Measurements from ENCODE around the gene USP21. TPM values are rescaled to one million over a fixed set of nuclear protein-coding genes. Genes with fewer than 3 reads are reported as not detected.

The USP21 gene
- total and polyA plus RNA-seq, 2 of the 13 experiments (the other 11 are each of a cell fraction or from before 2014, with no cell fraction given) = 10.1 to 33.1 TPM

DNA sequence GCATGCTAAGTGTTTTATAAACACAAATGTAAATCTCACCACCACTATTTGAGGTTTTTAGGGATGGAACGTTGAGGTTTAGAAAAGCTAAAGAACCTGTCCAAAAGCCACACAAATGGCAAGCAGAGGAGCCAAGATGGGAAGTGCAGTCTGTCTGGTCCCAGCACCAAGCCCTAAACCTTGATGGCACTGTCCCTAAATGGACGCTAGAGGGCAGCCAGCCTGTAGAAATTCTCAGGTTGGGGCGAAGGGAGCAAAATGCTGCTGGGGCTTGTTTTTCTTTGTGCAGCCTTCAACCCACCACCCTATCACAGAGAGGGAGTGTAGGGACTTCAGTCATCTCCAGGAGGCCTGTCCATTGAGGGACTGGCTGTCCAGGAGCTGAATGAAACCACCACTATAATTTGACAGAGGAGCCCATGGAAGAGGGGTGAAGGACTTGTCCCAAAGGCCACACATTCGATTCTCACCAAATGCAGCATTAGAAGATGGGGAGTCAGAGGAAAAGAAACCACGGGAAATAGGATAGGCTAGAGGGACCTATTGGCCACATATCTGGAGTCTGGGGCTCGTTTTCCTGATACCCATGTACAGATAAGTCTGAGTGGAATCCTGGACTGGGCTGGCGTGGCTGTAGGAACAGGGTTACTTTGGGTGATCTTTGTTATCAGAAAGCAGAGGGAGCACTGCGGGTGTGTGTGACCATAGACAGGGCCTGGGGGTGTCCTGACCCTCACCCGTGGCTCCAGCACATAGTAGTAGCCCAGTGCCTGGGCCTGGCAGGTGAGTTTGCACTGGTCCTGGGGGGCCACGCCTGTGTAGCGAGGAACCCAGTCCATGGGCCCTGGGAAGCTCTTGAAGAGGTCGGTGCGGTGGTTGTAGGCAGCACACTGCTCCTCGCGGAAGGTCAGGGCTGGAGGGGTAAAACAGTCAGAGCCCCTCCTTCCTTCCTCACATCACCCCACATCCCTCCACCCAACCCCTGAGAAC, 33.5 kb downstream of the USP21 start (continued):
- TF ChIP-seq, protein P1, sequence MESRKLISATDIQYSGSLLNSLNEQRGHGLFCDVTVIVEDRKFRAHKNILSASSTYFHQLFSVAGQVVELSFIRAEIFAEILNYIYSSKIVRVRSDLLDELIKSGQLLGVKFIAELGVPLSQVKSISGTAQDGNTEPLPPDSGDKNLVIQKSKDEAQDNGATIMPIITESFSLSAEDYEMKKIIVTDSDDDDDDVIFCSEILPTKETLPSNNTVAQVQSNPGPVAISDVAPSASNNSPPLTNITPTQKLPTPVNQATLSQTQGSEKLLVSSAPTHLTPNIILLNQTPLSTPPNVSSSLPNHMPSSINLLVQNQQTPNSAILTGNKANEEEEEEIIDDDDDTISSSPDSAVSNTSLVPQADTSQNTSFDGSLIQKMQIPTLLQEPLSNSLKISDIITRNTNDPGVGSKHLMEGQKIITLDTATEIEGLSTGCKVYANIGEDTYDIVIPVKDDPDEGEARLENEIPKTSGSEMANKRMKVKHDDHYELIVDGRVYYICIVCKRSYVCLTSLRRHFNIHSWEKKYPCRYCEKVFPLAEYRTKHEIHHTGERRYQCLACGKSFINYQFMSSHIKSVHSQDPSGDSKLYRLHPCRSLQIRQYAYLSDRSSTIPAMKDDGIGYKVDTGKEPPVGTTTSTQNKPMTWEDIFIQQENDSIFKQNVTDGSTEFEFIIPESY (CRISPR knock-in tag; IDR thresholded peaks at IDR 0.05) = no peak
- TF ChIP-seq FOXK1 (CRISPR knock-in tag; IDR thresholded peaks at IDR 0.05; ENCODE audit: borderline replicate concordance, low read depth) (peak; percentile 19; the same call in 1 of the 2 replicates), SMC3 (IDR thresholded peaks at IDR 0.05; ENCODE audit: low read length) (peak; percentile 81), SP2 (CRISPR knock-in tag; IDR thresholded peaks at IDR 0.05) (no peak), BRCA1 (CRISPR knock-in tag; IDR thresholded peaks at IDR 0.05) (no peak)
- TF ChIP-seq, protein P2, sequence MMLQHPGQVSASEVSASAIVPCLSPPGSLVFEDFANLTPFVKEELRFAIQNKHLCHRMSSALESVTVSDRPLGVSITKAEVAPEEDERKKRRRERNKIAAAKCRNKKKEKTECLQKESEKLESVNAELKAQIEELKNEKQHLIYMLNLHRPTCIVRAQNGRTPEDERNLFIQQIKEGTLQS (CRISPR knock-in tag; IDR thresholded peaks at IDR 0.05) = no peak
- TF ChIP-seq, protein P3, sequence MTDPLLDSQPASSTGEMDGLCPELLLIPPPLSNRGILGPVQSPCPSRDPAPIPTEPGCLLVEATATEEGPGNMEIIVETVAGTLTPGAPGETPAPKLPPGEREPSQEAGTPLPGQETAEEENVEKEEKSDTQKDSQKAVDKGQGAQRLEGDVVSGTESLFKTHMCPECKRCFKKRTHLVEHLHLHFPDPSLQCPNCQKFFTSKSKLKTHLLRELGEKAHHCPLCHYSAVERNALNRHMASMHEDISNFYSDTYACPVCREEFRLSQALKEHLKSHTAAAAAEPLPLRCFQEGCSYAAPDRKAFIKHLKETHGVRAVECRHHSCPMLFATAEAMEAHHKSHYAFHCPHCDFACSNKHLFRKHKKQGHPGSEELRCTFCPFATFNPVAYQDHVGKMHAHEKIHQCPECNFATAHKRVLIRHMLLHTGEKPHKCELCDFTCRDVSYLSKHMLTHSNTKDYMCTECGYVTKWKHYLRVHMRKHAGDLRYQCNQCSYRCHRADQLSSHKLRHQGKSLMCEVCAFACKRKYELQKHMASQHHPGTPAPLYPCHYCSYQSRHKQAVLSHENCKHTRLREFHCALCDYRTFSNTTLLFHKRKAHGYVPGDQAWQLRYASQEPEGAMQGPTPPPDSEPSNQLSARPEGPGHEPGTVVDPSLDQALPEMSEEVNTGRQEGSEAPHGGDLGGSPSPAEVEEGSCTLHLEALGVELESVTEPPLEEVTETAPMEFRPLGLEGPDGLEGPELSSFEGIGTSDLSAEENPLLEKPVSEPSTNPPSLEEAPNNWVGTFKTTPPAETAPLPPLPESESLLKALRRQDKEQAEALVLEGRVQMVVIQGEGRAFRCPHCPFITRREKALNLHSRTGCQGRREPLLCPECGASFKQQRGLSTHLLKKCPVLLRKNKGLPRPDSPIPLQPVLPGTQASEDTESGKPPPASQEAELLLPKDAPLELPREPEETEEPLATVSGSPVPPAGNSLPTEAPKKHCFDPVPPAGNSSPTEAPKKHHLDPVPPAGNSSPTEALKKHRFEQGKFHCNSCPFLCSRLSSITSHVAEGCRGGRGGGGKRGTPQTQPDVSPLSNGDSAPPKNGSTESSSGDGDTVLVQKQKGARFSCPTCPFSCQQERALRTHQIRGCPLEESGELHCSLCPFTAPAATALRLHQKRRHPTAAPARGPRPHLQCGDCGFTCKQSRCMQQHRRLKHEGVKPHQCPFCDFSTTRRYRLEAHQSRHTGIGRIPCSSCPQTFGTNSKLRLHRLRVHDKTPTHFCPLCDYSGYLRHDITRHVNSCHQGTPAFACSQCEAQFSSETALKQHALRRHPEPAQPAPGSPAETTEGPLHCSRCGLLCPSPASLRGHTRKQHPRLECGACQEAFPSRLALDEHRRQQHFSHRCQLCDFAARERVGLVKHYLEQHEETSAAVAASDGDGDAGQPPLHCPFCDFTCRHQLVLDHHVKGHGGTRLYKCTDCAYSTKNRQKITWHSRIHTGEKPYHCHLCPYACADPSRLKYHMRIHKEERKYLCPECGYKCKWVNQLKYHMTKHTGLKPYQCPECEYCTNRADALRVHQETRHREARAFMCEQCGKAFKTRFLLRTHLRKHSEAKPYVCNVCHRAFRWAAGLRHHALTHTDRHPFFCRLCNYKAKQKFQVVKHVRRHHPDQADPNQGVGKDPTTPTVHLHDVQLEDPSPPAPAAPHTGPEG (CRISPR knock-in tag; IDR thresholded peaks at IDR 0.05) = no peak
- TF ChIP-seq, protein P4, sequence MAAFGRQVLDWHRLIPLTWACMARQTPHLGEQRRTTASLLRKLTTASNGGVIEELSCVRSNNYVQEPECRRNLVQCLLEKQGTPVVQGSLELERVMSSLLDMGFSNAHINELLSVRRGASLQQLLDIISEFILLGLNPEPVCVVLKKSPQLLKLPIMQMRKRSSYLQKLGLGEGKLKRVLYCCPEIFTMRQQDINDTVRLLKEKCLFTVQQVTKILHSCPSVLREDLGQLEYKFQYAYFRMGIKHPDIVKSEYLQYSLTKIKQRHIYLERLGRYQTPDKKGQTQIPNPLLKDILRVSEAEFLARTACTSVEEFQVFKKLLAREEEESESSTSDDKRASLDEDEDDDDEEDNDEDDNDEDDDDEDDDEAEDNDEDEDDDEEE (CRISPR knock-in tag; IDR thresholded peaks at IDR 0.05) = no peak
- TF ChIP-seq, protein P5, sequence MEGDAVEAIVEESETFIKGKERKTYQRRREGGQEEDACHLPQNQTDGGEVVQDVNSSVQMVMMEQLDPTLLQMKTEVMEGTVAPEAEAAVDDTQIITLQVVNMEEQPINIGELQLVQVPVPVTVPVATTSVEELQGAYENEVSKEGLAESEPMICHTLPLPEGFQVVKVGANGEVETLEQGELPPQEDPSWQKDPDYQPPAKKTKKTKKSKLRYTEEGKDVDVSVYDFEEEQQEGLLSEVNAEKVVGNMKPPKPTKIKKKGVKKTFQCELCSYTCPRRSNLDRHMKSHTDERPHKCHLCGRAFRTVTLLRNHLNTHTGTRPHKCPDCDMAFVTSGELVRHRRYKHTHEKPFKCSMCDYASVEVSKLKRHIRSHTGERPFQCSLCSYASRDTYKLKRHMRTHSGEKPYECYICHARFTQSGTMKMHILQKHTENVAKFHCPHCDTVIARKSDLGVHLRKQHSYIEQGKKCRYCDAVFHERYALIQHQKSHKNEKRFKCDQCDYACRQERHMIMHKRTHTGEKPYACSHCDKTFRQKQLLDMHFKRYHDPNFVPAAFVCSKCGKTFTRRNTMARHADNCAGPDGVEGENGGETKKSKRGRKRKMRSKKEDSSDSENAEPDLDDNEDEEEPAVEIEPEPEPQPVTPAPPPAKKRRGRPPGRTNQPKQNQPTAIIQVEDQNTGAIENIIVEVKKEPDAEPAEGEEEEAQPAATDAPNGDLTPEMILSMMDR (CRISPR knock-in tag; IDR thresholded peaks at IDR 0.05) = peak; percentile 92
